Measurements from ENCODE around the gene CYP2R1.

The CYP2R1 gene, protein sequence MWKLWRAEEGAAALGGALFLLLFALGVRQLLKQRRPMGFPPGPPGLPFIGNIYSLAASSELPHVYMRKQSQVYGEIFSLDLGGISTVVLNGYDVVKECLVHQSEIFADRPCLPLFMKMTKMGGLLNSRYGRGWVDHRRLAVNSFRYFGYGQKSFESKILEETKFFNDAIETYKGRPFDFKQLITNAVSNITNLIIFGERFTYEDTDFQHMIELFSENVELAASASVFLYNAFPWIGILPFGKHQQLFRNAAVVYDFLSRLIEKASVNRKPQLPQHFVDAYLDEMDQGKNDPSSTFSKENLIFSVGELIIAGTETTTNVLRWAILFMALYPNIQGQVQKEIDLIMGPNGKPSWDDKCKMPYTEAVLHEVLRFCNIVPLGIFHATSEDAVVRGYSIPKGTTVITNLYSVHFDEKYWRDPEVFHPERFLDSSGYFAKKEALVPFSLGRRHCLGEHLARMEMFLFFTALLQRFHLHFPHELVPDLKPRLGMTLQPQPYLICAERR

DNA sequence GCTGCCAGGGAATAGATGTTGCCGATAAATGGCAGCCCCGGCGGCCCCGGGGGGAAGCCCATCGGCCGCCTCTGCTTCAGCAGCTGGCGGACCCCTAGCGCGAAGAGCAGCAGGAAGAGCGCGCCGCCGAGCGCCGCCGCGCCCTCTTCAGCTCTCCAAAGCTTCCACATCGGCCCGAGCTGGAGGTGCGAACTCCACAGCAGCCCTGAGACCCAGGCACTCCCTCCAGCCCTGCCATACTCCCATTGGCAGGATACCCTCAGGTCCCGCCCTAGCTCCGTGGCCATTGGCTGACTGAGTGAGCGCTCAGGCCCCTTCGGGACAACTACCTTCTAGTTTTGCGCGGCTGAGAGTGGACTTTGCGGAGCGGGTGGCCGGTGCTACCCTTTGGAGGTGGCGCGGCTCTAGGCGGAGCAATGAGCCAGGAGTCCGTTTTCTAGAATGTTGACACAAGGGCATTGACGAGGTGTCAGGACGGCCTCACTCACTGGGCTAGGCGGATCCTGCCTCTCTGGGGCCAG, at the start of gene CYP2R1:
Gene CYP2R1 (minus strand): TSS at position 196 of the 521 bp plus-strand sequence. CDS start 26 bp downstream, at position 170.
- peak; percentile 64 for DNase-seq

DNA sequence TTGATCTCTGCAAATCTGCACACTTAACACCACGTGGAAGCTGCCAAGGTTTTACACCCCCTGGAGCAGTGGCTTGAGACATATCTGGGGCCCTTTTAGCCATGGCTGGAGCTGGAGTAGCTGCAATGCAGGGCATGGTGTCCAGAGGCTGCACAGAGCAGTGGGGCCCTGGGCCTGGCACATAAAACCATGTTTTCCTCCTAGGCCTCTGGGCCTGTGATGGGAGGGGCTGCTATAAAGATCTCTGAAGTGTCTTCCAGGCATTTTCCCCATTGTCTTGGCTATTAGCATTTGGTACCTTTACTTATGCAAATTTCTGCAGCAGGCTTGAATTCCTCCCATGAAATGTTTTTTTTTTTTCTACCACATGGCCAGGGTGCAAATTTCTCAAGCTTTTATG, 46.9 kb upstream of the CYP2R1 start:
- no peak for DNase-seq

DNA sequence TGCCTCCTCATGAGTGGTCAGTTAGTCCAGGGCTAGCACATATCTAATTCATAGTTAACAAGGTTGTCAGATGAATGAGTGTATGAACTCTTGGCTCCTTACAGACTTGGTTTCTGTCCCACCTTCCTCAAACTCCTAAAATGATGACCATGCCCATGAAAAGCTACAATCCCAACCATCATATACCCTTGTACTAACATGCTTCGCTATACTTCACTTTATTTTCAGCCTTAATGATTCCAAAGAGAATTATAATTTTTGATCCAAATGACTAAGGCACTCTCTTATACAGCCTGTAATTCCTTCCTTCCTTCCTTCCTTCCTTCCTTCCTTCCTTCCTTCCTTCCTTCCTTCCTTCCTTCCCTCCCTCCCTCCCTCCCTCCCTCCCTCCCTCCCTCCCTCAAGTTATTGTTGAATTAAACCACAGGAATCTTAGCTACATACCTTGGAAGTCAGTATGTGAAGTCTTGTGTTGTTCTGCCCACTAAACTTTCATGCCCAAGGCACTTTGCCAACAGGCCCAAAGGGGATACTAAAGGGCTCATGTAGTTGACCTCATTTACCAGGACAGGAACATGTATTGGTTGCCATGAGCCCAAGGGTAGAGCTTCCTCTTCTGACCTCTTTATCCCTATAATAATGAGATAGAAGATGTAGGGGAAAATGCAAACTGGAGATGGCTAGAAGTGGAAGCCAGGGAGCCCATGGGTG, 42.8 kb upstream of the CYP2R1 start:
- no peak for DNase-seq

DNA sequence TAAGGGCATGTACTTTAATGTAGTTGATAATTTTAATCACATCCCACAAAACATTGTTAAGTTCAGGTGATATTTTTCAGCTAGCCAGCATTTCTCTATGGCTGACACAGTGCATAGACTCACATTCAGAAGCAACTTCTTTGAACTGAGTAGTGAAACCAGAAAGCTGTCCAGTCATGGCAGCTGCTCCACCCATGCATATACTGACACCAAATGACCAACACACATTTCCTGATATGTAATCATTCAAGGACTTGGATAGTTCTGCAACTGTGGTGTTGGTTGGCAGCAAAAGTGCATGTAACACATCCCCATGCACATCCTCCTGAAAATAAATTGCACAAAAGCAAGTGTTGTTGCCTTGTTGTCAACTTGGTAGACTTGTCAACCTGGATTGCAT, 40.4 kb upstream of the CYP2R1 start:
- DNase-seq, result no peak

DNA sequence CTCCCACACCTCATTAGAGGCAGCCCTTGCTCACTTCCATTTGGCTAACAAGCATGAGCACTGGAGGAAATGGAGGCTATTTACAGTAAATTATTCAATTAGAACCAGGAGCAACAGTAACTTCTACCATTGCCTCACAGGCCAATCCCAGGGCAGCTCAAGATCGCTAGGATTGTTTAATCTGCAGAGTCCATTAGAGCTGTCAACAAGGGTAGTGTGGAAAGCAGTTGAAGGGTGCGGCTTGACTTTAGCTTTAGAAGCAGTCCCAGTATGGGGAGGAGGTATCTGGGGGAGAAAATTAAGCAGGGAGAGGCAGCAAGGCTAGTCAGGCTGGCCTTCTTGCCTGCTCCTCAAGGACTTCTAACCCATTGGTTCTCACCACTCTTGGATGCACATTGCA, 38.3 kb upstream of the CYP2R1 start:
- DNase-seq, result no peak

DNA sequence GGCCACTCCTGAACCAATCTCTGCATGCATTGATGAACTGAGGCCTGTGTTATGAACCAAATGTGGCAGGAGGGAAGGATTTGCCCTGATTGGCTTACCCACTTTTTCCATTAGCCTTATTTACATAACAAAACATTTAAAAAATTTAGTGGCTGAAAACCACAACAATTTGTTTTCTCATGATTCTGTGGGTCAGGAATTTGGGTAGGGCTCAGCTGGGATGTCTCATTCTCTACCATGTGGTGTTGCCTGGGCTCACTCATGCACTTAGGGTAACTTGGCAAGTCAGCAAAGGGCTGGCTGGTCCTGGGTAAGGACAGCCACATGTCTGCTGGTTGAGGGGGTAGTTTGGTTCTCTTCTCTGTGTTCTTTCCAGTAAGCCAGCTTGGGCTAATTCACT, 35.1 kb upstream of the CYP2R1 start:
- DNase-seq, result no peak

DNA sequence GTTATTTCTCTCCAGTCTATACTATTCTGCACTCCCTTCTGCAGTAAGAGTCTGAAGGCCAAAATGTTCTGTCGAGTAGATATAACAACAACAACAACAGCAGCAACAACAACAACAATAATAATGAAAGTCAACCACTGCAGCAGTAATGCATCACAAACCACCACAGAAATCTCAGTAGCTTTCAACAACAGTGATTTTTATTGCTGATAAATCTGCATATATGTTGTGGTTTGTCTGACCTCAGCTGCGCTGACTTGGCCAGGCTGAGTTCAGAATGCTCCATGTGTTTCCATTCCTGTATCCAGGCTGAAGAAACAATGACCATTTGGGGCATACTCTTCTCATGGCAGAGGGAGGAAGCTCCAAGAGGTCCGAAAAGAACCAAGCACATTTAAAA, 32.3 kb upstream of the CYP2R1 start:
- no peak for DNase-seq

DNA sequence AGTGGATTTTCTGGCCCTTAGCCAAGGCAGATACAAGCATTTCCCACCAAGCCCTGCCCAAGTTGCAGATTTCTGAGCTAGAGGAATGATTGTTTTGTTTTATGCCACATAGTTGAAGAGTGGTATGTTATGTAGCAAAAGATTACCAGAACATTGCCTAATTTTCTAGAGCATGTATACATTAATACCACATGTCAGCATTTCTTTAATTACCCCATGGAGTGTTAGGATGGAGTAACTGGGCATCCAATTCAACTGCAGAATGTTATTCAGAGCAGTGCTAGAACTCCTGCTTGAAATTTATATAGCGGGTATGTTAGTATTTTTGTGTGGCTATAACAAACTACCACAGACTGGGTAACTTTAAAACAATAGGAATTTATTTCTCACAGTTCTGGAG, 24.4 kb upstream of the CYP2R1 start:
- DNase-seq, result no peak

DNA sequence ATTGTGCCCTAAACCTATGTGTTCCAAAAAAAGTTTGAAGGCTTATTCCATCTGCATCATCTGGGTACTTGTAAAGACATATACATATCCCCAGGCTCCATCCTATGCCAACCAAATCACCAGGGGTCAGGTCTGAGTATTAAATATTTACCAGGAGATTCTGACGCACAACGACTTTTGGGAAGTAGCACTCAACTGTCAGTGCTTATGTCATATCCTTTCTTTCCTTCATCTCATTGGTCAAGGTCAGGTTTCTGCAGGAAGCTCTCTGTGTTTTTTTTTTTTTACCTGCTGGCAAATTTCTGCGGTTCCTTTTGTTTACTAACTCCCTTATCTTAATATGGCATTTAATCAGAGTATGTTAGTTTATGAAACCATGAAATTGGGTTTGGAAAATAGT, 22.5 kb upstream of the CYP2R1 start:
- DNase-seq, result no peak

DNA sequence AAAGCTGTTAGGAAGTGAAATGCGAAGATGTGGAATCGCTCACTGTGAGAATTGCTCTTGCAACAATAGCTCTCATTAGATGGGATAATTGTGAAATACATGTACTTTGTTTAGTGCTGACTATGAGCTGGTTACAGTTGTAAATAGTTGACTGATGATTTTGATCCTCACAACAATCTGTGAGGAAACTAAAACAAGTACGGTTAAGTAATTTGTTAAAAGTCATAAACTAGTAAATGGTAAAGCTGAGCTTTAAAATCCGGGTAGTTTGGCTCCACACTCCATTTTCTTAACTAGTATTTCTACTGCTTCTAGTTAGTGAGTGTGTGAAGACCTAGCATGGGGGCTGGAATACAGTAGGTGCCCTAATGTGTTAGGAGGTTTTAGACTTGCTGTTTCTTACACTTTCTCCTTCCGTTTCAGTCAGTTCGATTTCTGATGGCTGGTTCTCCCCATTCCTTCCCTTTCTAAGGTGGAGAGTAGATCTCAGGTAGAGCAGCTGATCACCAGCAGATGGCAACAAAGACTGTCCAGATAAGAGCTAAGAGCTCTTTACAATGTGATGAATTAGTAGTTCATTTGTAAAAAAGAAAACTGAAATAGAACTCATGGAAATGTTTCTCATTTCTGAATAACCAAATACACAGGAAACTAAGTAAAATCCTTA, 16.3 kb upstream of the CYP2R1 start:
- peak; percentile 1 for DNase-seq

DNA sequence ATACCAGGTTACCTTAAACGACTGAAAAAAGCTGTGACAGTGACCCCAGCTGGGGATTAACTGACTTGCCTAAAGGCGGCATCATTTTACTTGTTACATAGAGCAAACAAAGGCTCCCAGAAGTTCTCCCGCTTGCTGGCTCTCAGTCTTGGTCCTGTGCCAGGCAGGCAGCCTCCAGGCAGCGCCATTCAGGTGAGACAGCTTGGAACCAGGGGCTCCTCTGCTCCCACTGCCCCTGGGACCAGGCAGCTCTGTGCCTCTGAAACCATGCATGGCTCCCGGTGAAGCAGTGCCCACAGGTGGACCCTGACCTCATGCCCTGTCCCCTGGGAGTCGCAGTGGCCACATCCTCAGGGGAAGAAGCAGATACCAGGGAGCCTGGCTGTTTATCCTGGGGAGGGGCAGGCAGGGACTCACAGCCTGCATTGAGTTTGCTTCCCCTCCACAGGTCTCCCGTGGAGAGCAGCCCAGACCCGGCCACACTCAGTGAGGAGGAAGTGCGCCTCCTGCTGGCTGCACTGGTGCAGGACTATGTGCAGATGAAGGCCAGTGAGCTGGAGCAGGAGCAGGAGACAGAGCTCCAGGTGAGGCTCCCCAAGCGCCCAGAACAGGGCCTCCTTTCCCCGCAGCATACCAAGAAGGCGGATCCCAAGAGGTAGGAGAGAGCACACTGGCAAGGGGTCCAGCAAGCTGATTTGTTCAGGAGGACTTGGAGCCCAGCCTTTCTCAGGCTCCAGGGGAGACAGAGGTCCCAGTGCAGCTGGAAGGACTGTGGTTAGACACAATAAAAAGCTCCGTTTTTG, 15.6 kb upstream of the CYP2R1 start:
- peak; percentile 29 for DNase-seq

DNA sequence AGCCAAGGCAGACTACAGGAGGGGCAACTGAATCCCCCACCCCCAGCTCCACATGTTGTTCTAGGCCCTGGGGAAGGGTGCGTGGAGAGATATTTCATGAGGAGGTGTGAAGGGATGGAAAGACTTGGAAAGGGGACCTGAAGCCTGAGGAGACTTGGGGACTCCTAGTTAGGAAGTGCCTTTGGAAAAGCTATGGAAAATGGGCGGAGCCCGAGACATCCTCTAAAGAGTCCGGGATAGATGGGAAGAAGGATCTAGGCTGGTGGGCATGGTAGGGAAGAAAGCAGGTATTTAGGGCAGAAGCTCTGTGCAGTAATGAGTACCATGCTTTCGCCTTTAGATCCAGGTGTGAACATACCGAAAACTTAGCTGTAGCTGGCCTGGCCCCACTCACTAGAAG, 15.0 kb upstream of the CYP2R1 start:
- no peak for DNase-seq

DNA sequence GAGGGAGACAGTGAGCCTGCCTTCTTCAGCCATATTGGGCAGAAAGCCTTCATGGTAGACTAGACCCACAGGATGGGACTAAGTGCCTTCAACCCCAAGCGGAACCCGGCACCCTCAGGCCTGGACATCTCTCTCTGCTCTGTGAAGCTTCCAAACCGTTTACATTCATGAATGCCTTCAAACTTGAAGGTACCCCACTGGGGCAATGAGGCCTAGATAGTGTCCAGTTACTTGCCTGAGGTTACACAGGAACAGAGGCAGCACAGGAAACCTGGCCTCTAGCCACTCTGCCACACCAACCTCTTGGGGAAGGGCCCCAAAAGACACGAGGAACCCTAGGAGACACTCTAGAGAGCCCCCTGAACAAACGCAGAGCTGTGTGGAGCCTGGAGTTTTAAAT, 14.5 kb upstream of the CYP2R1 start:
- DNase-seq, result no peak

DNA sequence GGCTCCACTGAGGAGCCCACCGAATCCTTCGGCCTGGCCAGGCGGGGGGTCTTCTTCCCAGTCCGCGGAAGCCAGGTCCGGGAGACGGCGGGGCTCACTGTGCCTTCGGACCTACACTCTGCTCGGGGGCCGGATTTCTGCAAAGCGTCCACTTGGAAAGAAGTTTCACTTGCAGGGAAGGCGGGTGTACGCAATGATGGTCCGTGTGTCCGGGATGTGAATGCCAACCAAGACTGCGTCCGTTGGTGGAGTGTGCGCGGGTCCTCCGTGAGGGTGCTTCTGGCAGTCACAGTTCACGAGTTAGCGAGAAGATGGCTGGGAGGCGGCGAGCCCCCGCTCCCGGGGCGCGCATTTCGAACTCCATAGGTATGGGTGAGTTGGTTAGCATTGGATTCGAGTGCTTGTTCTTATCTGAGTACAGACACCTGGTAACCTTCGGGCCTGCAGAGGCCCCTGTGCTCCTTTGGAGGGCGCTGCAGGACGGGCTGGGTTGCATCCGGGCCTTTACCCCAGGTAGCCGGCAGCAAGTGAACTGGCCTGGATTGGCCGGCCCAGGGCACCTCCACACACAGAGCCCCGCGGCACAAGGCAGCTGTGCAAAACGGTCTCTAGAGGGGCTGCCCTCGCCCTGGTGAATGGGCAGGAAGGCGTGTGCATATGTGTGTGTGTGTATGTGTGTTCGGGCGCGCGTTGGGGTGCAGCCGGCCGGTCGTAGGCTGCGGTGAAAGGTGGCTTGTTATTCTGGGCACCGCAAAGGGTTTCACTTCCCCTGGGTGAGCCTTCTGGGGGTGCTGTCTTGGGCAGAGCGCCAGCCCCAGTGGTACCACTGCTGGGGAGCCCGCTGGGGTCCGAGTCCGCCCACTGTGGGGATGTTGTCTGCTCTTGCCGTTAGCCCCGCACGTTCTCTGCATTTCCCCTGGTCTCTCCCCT, 13.3 kb upstream of the CYP2R1 start:
- DNase-seq, result no peak

DNA sequence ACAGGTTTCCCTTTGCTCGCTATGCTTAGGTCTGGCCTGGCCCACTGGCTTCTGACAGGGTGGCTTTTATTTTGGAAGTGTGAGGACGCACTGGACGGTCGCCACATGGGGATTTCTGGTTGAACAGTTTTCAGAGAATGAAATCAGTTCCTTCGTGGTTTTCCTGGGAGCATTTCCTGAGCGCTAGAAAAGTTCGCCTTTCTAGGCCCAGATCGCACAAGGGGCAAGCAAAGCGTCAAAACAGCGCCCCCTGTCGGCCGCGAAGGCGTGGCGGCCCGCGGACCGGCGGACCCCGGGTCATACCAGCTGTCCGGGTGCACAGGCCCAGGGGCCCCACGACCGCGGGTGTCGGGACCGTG, 12.7 kb upstream of the CYP2R1 start:
- DNase-seq, result no peak

DNA sequence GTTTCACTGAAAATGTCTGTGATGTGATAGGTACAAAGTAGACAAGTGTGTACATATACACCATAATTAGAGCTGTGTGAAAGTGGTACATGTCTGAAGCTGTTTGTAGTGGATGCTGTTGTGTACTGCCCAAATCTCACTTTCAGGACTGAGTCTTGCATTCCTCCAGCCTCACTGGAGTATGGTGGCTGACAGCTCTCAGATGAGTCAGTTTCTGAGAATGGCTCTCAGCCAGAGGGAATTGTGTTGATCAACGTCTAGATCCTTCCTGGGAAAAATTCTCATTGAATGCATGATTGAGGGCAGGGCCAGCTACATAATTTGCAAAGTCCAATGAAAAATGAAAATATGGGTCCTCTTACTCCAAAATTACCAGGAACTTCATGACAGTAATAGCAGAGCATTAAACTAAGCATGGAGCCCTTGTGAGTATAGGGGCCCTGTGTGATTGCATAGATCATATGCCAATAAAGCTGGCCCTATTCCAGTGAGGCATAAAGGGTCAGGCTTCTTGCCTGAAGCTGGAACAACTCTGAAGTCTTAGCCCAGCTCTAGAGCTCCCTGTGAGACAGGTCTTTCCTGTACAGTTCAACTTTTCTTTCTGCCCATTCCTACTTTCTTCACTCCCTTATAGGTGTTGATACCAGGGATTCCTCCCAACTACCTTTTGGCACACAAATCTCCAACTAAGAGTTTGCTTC, 10.8 kb upstream of the CYP2R1 start:
- no peak for DNase-seq

DNA sequence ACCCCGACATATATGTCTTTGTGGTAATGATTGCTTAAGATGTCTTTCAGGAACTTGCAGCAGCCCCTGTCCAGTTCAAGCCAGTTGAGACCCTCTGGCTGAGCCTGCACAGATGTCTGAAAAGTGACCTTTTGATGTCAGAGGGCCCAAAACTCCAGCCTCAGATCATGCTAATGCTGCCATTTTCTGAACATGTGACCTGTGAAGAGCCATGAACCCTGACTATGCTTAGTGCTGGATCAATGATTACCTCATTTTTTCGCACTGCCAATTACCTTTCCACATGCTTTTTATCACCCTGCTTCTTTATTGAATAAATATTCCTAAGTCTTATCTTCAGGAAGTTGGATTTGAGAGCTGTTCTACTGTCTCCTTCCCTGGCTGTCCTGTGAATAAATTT, 6.9 kb upstream of the CYP2R1 start:
- no peak for DNase-seq

DNA sequence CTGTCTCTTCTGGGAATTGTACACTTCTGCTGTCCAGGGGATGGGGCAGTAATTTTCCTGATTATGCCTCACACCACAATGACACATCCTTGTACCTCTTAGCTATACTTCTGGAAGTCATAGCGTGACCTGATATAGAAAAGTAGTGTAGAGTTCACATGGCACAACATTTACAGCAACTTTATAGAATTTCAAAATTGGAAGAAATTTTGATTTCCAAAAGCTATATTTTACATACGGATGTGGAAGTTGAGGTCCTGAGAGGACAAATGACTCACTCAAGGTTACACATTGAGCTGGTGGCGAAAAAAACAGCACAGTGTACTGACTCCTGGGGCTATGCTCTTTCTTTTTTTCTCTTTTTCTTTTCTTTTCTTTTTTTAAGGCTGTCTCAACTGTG, 6.3 kb upstream of the CYP2R1 start:
- DNase-seq, result no peak

DNA sequence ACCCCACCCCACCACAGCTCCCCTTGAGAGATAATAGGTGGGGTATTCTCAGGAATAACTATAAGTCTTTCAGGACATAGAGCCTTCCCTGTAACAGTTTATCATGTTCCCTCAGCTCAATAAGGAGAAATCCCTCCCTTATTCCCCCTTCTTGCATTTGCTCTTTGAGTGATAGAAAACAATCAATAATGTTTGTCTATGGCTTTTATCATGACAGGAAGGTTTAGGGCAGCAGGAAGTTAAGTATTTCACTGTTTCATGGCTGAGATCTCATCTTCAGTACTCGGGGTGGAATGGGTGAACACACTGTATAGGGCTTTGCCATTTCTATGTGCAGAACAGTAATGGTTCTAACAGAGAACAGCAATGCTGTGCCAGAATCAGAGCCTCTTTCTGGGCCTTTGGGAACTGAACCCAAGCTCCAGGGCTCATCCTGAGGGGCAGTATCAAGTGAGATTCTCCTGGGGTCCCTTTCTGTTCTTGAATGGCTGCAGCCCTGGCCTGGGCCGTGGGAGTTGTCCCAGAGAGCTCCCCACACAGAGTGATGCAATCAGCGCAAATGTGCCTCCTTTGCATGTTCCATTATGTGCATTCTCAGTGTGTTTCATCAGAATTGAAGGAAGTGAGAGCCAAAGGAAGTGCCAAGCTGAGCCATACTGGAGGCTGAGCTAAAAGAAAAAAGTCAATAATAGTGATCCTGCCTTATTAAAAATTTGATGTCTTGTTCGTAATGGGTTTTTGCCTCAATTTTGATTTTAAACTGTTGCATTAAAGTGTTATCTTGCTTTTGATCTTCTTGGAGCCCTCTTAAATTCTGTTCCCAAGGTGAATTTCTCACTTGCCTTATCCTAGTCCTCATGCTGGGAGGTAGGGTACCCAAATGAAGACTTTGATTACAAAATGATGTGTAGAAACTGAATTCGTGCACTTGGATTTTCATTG, 2.9 kb upstream of the CYP2R1 start:
- no peak for DNase-seq

DNA sequence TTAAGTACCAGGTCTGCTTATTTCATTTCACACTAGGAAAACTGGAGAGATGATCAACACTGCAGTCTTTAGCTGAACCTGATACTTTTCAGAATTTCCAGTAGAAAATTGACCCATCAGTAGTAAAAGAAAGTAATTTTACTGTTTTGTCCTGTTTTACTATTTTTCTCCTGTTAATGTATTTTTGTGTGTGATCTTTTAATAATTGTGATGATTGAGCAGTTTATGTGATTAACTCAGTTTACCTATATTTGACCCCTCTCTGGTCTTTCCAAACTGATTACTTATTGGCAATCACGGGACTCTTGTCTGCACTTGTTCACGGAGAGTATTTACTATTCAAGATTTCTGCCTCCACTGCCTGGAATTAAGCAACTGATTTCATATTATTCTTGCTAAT, 546 bp upstream of the CYP2R1 start:
- DNase-seq, result no peak
